GM23248 (cell line): Measurements from ENCODE around the gene TPI1.

Experiments
- EZH2 ChIP-seq: fragments of 200-600 bp; sonication (generic); IDR thresholded peaks from 2 replicates; pipeline ENCODE4 v1.6.1; 2018; ENCODE audit warnings: antibody characterized with exemption, mild to moderate bottlenecking; ENCODE audit not compliant: insufficient read depth, poor library complexity, severe bottlenecking
- EZH2phosphoT487 ChIP-seq: fragments of 200-600 bp; sonication (generic); IDR thresholded peaks from 2 replicates; pipeline ENCODE4 v1.6.1; 2018; ENCODE audit warnings: antibody characterized with exemption, moderate library complexity, mild to moderate bottlenecking, low read depth; ENCODE audit not compliant: insufficient read depth

DNA sequence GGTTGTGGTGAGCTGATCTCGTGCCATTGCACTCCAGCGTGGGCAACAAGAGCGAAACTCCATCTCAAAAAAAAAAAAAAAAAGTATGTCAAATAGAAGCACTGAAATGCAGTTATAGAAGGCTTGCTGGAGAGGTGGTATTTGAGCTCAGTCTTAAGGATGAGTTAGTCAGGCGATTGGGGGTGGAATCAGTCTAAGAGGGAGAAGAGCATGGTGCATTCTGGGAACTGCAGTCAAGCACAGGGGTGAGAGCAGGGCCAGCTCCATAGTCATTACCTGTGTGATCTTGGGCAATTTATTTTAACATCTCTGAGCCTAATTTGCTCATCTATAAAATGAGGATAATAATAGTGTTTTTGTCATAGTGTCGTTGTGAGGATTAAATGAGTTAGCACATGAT is 32.5 kb upstream of the TPI1 start:
- TF ChIP-seq EZH2 (no peak), EZH2phosphoT487 (no peak)
